K562 (cell line): ENCODE data around the gene BTLA. TPM values are rescaled to one million over a fixed set of nuclear protein-coding genes. Genes with fewer than 3 reads are reported as not detected.

Source experiments
- ATAC-seq: fragments of 200-7000 bp; cut with Tn5 transposase; 3 replicates; pipeline ENCODE4 v1.9.1; 2020; ENCODE audit warnings: moderate library complexity
- BruUV-seq: library from RNA; stranded (reverse); fragments of 400-500 nt; replicated peaks from 2 replicates; lab custom pipeline; 2021; lab: Mats Ljungman, UMichigan
- CTCF ChIA-PET: fragments of 300-600 bp; formaldehyde crosslinking; extraction: SDS; loops from one replicate; lab custom pipeline; 2021; ENCODE audit warnings: low intra/inter-chr PET ratio; lab: Yijun Ruan, JAX
- POLR2A ChIA-PET: fragments of 300-600, 350-650 bp; sonication (Branson Sonifier 250); formaldehyde crosslinking; extraction: SDS; loops from one replicate; lab custom pipeline; 2021; ENCODE audit warnings: antibody characterized with exemption, inconsistent platforms; lab: Yijun Ruan, JAX
- DNase-seq, 4 experiments: peaks; one replicate each; pipeline versions ENCODE4 v3.0.0 to v3.0.0-alpha.2; 2011 to 2018; ENCODE audit warnings: low spot score in 3 of 4, mixed read lengths in 3 of 4; ENCODE audit errors: extremely low read depth in 1 of 4
- FAIRE-seq: peaks from 2 replicates; lab custom pipeline; 2011; peaks lifted over from hg19 to GRCh38; lab: Jason Lieb, UNC
- H2AFZ ChIP-seq: 2 replicates; pipeline ENCODE4 v1.6.0; 2011; ENCODE audit warnings: low read depth, low read length, control low read depth, inconsistent platforms
- H3K27ac ChIP-seq: fragments of 200-600 bp; 3 replicates; pipeline ENCODE4 v1.8.0; 2011; ENCODE audit warnings: low read depth, mild to moderate bottlenecking, control low read depth, inconsistent platforms, low read length, moderate library complexity, mixed read lengths; ENCODE audit errors: extremely low read depth
- H3K27me3 ChIP-seq, 2 experiments: fragments of 300-600 bp in 1 of 2; 2 replicates in 1 of 2; 3 replicates in 1 of 2; pipeline versions ENCODE4 v1.6.0 to v1.8.0; 2011; ENCODE audit warnings: inconsistent platforms in 2 of 2, low read length in 2 of 2, mild to moderate bottlenecking in 1 of 2, mixed read lengths in 1 of 2, moderate library complexity in 1 of 2; ENCODE audit not compliant: control insufficient read depth in 2 of 2, insufficient read depth in 2 of 2
- H3K36me3 ChIP-seq: fragments of 300-600 bp; 3 replicates; pipeline ENCODE4 v1.8.0; 2011; ENCODE audit warnings: mild to moderate bottlenecking, low read length, inconsistent platforms; ENCODE audit not compliant: control insufficient read depth, insufficient read depth
- H3K4me1 ChIP-seq, 2 experiments: fragments of 200-600 bp in 1 of 2; replicated peaks in 1 of 2; 2 replicates in 1 of 2; 3 replicates in 1 of 2; pipeline versions ENCODE4 v1.5.1 to v1.8.0; 2011; ENCODE audit warnings: inconsistent platforms in 2 of 2, low read length in 2 of 2, mild to moderate bottlenecking in 1 of 2, mixed read lengths in 1 of 2, moderate library complexity in 1 of 2; ENCODE audit not compliant: control insufficient read depth in 2 of 2, insufficient read depth in 2 of 2
- H3K4me2 ChIP-seq: 2 replicates; pipeline ENCODE4 v1.6.1; 2011; ENCODE audit warnings: low read length, control low read depth, inconsistent platforms, mixed read lengths; ENCODE audit not compliant: insufficient read depth
- H3K4me3 ChIP-seq: fragments of 200-600 bp; sonication (generic), shearing (Covaris generic); 2 replicates; pipeline ENCODE4 v1.5.1; 2016; ENCODE audit warnings: control low read depth, inconsistent platforms
- H3K79me2 ChIP-seq: fragments of 200-600 bp; 3 replicates; pipeline ENCODE4 v1.8.0; 2011; ENCODE audit warnings: low read length, inconsistent platforms; ENCODE audit not compliant: control insufficient read depth, insufficient read depth
- H3K9ac ChIP-seq, 2 experiments: 2 replicates each; pipeline versions ENCODE4 v1.6.0 to v1.6.1; 2011; ENCODE audit warnings: low read depth in 2 of 2, low read length in 2 of 2, control low read depth in 1 of 2, inconsistent platforms in 1 of 2, mild to moderate bottlenecking in 1 of 2, mixed read lengths in 1 of 2; ENCODE audit not compliant: insufficient read depth in 1 of 2
- H3K9me1 ChIP-seq: one replicate; pipeline ENCODE4 v1.6.0; 2011; ENCODE audit warnings: inconsistent platforms, mild to moderate bottlenecking, low read length, moderate library complexity; ENCODE audit not compliant: control insufficient read depth, insufficient read depth
- H3K9me3 ChIP-seq: replicated peaks from 2 replicates; pipeline ENCODE4 v1.5.1; 2011; ENCODE audit warnings: low read depth, low read length, inconsistent platforms; ENCODE audit not compliant: control insufficient read depth, insufficient read depth
- H4K20me1 ChIP-seq: replicated peaks from 2 replicates; pipeline ENCODE4 v1.6.1; 2011; ENCODE audit warnings: low read length, inconsistent platforms, mixed read lengths; ENCODE audit not compliant: control insufficient read depth, insufficient read depth
- BRF1 ChIP-seq: IDR thresholded peaks from 3 replicates; pipeline ENCODE4 v1.6.1; 2011; ENCODE audit warnings: borderline replicate concordance, mild to moderate bottlenecking; ENCODE audit not compliant: insufficient read length; ENCODE audit errors: extremely low read depth
- ELK1 ChIP-seq: sonication (generic); formaldehyde crosslinking; IDR thresholded peaks from 2 replicates; pipeline ENCODE4 v1.8.1; 2022; ENCODE audit warnings: missing genetic modification reagents
- PHB2 ChIP-seq: fragments of 450-650 bp; IDR thresholded peaks from 2 replicates; pipeline ENCODE4 v1.6.1; 2017; ENCODE audit warnings: low read depth
- SPI1 ChIP-seq: IDR thresholded peaks from 2 replicates; pipeline ENCODE4 v1.6.1; 2011; ENCODE audit warnings: low read depth, low read length, control low read depth, borderline replicate concordance
- XRCC4 ChIP-seq: IDR thresholded peaks from one replicate; pipeline ENCODE4 v1.6.1; 2011; ENCODE audit not compliant: insufficient read depth, insufficient read length; ENCODE audit errors: extremely low read depth
- ZNF655 ChIP-seq: fragments of 250-450 bp; sonication (Bioruptor Pico); IDR thresholded peaks from 2 replicates; pipeline ENCODE4 v1.5.0; 2021
- whole genome bisulfite sequencing: fragments of 100-300 bp; shearing (Covaris generic); methylation state at CpG from one replicate; pipeline ENCODE4 v1.1.6; 2016; ENCODE audit warnings: low coverage, mixed read lengths; ENCODE audit not compliant: insufficient coverage; ENCODE audit errors: missing lambda C conversion rate; 5-methylcytosine and 5-hydroxymethylcytosine counted together
- in situ Hi-C: fragments of 300-500 bp; cut with MboI; formaldehyde crosslinking; loops from 4 replicates; pipeline ENCODE4 v1.15.0; 2018; ENCODE audit warnings: inconsistent platforms, mixed read lengths
- intact Hi-C: fragments of 100-400 bp; cut with micrococcal nuclease; formaldehyde crosslinking; loops from 2 replicates; pipeline ENCODE4 v1.14.2; 2022
- polyA plus RNA-seq, 8 experiments: library from polyadenylated mRNA; depleted of rRNA in 4 of 8; stranded (reverse) in 5 of 8; unstranded in 3 of 8; fragments of >200 nt; fragmentation: Nextera tagmentation in 2 of 8; fragmentation: Illumina TruSeq in 1 of 8; extraction: Ambion mirVana in 2 of 8; extraction: Trizol in 1 of 8; gene quantifications; 2 replicates each; pipeline versions ENCODE4 v1.2.1 to v1.2.3, GENCODE V29; 2011 to 2014; ENCODE audit warnings: inconsistent platforms in 1 of 8, missing spikeins in 1 of 8
- total RNA-seq, 7 experiments: library from RNA; depleted of rRNA in 6 of 7; stranded (reverse); fragments of >200 nt in 6 of 7; fragmentation: Illumina TruSeq in 2 of 7; extraction: Trizol in 2 of 7; gene quantifications; 2 replicates each; pipeline versions ENCODE4 v1.2.1 to v1.2.3, GENCODE V29; 2011 to 2021; ENCODE audit warnings: low replicate concordance in 1 of 7
- TF ChIP-seq, protein P1 (sequence below), 2 experiments: fragments of 450-650 bp; formaldehyde crosslinking in 1 of 2; IDR thresholded peaks; 2 replicates each; pipeline versions ENCODE4 v1.4.0 to v1.6.1; 2014 to 2020; ENCODE audit warnings: mild to moderate bottlenecking in 2 of 2, borderline replicate concordance in 1 of 2, low read depth in 1 of 2
- TF ChIP-seq, protein P2 (sequence below): fragments of 450-650 bp; formaldehyde crosslinking; IDR thresholded peaks from 2 replicates; pipeline ENCODE4 v1.4.0; 2022; ENCODE audit warnings: mild to moderate bottlenecking, moderate library complexity
- TF ChIP-seq, protein P3 (sequence below), 2 experiments: fragments of 450-650 bp; IDR thresholded peaks; 2 replicates each; pipeline ENCODE4 v1.6.1; 2016

BTLA gene
- total and polyA plus RNA-seq, 9 of the 15 experiments (the other 6 are each of a cell fraction or from before 2014, with no cell fraction given): 0.22 TPM; not detected in 8

DNA sequence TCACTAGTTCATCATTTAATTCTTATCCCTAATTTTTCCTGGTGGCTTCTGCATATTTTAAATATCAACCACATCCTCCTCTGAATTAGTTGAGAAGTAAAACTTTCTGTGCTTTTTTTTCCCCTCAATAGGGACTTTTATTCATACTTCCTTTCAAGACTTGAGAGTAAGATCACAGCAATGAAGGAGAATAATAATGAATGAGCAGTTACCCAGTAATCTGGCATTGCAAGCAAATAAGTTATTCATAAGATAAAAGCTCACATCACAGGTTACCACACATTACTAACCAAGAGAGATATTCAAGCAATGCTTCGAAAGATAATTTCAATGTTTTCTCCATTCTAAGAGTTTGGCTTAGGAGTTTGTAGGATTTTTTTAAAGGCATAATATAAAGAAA is 50.3 kb downstream of the BTLA start:
- ChIA-PET CTCF (no interaction called here), POLR2A (no interaction called here)
- Histone ChIP-seq H3K27ac (no peak overlapping the region), H3K9me3 (no peaks in the 10 kb centered on the region), H3K4me3 (no peak overlapping the region), H3K4me2 (no peak overlapping the region), H3K79me2 (no peaks in the 10 kb centered on the region), H3K27me3 (no peaks in the 10 kb centered on the region), H3K4me1 (no peaks in the 10 kb centered on the region), H2AFZ (no peak overlapping the region), H3K9ac (no peak overlapping the region), H3K36me3 (no peaks in the 10 kb centered on the region), H3K9me1 (no peaks in the 10 kb centered on the region), H4K20me1 (no peaks in the 10 kb centered on the region)
- WGBS: 0% methylated on average over 1 of the region's 1 CpG
- in situ Hi-C loops (no loop called here), intact Hi-C loops (no loop called here)
- no peak for ATAC-seq
- no peak for DNase-seq
- BruUV-seq: no TSS peak
- FAIRE-seq: no peak
- TF ChIP-seq, protein P1, sequence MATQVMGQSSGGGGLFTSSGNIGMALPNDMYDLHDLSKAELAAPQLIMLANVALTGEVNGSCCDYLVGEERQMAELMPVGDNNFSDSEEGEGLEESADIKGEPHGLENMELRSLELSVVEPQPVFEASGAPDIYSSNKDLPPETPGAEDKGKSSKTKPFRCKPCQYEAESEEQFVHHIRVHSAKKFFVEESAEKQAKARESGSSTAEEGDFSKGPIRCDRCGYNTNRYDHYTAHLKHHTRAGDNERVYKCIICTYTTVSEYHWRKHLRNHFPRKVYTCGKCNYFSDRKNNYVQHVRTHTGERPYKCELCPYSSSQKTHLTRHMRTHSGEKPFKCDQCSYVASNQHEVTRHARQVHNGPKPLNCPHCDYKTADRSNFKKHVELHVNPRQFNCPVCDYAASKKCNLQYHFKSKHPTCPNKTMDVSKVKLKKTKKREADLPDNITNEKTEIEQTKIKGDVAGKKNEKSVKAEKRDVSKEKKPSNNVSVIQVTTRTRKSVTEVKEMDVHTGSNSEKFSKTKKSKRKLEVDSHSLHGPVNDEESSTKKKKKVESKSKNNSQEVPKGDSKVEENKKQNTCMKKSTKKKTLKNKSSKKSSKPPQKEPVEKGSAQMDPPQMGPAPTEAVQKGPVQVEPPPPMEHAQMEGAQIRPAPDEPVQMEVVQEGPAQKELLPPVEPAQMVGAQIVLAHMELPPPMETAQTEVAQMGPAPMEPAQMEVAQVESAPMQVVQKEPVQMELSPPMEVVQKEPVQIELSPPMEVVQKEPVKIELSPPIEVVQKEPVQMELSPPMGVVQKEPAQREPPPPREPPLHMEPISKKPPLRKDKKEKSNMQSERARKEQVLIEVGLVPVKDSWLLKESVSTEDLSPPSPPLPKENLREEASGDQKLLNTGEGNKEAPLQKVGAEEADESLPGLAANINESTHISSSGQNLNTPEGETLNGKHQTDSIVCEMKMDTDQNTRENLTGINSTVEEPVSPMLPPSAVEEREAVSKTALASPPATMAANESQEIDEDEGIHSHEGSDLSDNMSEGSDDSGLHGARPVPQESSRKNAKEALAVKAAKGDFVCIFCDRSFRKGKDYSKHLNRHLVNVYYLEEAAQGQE (IDR thresholded peaks at IDR 0.05; ENCODE audit: borderline replicate concordance): no peak
- TF ChIP-seq, protein P1 (CRISPR knock-in tag; IDR thresholded peaks at IDR 0.05; ENCODE audit: low read depth): no peak
- no peak for TF ChIP-seq PHB2
- no peak for TF ChIP-seq ELK1
- no peak for TF ChIP-seq ZNF655
- no peak for TF ChIP-seq BRF1
- TF ChIP-seq, protein P2, sequence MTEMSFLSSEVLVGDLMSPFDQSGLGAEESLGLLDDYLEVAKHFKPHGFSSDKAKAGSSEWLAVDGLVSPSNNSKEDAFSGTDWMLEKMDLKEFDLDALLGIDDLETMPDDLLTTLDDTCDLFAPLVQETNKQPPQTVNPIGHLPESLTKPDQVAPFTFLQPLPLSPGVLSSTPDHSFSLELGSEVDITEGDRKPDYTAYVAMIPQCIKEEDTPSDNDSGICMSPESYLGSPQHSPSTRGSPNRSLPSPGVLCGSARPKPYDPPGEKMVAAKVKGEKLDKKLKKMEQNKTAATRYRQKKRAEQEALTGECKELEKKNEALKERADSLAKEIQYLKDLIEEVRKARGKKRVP (CRISPR knock-in tag): no peak
- no peak for TF ChIP-seq XRCC4
- no peak for TF ChIP-seq SPI1
- TF ChIP-seq, protein P3, sequence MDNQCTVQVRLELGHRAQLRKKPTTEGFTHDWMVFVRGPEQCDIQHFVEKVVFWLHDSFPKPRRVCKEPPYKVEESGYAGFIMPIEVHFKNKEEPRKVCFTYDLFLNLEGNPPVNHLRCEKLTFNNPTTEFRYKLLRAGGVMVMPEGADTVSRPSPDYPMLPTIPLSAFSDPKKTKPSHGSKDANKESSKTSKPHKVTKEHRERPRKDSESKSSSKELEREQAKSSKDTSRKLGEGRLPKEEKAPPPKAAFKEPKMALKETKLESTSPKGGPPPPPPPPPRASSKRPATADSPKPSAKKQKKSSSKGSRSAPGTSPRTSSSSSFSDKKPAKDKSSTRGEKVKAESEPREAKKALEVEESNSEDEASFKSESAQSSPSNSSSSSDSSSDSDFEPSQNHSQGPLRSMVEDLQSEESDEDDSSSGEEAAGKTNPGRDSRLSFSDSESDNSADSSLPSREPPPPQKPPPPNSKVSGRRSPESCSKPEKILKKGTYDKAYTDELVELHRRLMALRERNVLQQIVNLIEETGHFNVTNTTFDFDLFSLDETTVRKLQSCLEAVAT (IDR thresholded peaks at IDR 0.05): no peak
